ENCODE results near the gene PHACTR3.

The PHACTR3 gene

DNA sequence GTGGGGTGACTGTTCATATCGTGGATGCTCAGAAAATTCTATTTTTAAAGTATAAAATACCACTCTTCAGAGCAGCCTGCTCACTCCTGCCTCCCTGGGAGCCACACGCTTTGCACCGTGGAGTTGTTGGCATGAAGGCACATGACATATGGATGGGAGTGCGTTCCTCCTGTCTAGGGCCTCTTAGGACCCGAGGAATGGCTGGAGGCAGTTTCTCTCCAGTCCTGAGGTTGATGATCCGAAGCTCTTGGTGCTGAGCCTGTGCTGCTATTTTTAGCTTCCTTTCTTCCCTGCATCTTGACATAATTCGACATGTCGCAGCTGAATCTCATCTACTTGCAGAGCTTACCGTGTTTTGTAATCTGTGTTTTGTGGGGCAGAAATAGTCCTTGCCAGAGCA, 73.9 kb downstream of the PHACTR3 start:
- no peak overlapping the region for H3K4me3 ChIP-seq (ENCODE audit: low read depth, low read length)
- TF ChIP-seq, protein P1, sequence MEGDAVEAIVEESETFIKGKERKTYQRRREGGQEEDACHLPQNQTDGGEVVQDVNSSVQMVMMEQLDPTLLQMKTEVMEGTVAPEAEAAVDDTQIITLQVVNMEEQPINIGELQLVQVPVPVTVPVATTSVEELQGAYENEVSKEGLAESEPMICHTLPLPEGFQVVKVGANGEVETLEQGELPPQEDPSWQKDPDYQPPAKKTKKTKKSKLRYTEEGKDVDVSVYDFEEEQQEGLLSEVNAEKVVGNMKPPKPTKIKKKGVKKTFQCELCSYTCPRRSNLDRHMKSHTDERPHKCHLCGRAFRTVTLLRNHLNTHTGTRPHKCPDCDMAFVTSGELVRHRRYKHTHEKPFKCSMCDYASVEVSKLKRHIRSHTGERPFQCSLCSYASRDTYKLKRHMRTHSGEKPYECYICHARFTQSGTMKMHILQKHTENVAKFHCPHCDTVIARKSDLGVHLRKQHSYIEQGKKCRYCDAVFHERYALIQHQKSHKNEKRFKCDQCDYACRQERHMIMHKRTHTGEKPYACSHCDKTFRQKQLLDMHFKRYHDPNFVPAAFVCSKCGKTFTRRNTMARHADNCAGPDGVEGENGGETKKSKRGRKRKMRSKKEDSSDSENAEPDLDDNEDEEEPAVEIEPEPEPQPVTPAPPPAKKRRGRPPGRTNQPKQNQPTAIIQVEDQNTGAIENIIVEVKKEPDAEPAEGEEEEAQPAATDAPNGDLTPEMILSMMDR (IDR thresholded peaks at IDR 0.05; ENCODE audit: insufficient read depth, low read length, missing control alignments): no peak
- ChIA-PET POLR2A (no interaction called here), CTCF (no interaction called here)
- DNase-seq (ENCODE audit: low read depth, low spot score): no peak

DNA sequence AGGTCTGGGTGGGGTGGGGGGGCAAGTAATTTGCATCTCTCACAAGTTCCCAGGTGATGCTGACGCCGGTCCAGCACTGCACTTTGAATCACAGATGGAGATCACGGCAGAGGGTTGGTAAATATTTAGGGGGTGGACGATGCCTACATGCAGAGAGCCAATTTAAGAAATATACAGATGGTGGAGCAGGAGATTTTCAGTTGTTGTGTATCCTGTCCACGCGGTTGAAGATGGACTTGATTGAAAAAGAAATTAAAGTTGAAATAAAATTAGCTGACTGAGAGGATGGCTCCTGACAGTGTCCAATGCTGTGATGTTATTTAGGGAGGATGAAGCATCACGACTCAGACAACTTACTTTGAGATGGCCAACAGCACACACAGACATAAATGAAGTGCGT, 74.6 kb downstream of the PHACTR3 start:
- H3K4me3 ChIP-seq (ENCODE audit: low read depth, low read length): no peak overlapping the region
- DNase-seq (ENCODE audit: low read depth, low spot score): no peak
- ChIA-PET POLR2A (no interaction called here), CTCF (no interaction called here)
- TF ChIP-seq, protein P1 (IDR thresholded peaks at IDR 0.05; ENCODE audit: insufficient read depth, low read length, missing control alignments): no peak

DNA sequence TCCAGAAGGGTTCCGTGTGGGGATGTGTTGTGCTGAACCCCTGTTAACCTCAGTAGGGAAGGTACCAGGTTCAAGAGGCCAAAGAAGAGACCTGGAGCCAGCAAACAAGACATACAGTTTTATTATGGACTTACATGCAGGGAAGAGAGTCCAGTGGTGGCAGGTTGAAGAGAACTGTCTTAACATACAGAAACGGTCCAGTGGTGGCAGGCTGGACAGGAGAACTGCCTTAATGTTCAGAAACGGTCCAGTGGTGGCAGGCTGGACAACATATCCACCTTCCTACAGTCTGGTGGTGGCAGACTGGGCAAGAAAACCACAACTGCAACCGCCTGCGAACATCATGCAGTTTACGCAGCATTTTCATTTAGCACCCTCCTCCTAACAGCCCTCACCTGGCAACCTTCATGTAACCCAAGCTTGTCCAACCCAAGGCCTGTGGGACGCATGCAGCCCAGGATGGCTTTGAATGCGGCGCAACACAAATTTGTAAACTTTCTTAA, 75.9 kb downstream of the PHACTR3 start:
- H3K4me3 ChIP-seq (ENCODE audit: low read depth, low read length): no peak overlapping the region
- TF ChIP-seq, protein P1 (IDR thresholded peaks at IDR 0.05; ENCODE audit: insufficient read depth, low read length, missing control alignments): no peak
- ChIA-PET POLR2A (no interaction called here), CTCF (no interaction called here)
- no peak for DNase-seq (ENCODE audit: low read depth, low spot score)

DNA sequence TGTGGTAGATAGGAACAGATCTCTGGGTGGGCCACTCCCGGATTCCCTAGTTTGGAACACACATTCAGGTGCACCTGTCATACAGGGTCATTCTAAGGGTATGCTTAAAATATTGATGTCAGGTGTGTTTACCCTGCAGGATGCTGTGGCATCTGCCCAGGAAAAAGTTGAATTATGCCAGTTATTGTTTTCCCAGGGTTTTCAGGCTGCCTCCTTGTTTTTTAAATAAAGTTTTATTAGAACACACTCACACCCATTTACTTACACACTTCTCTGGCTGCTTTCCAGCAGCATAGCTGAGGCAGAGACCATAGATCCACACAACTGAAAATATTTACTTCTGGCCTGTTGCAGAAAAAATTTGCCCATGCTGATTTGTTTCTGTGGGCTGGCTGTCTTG, 76.5 kb downstream of the PHACTR3 start:
- H3K4me3 ChIP-seq (ENCODE audit: low read depth, low read length): no peak overlapping the region
- ChIA-PET POLR2A (no interaction called here), CTCF (no interaction called here)
- TF ChIP-seq, protein P1 (IDR thresholded peaks at IDR 0.05; ENCODE audit: insufficient read depth, low read length, missing control alignments): no peak
- DNase-seq (ENCODE audit: low read depth, low spot score): no peak

DNA sequence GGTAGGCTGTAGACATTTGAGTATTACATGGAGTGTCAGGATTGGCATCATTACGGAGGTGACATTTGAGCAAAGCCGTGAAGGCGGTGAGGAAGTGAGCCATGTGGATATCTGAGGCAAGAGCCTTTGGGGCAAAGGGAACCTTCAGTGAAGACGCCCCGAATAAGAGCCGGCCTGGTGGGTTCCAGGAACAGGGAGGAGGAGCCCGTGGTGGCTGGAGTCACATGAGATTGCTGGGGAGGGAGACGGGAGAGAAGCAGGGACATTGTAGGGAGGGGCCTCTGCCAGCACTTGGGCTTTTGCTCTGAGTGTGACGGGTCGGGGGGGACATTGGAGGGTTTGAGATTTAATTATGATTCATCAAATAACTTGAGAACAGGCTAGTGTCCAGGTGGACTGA, 78.3 kb downstream of the PHACTR3 start:
- DNase-seq (ENCODE audit: low read depth, low spot score): no peak
- TF ChIP-seq, protein P1 (IDR thresholded peaks at IDR 0.05; ENCODE audit: insufficient read depth, low read length, missing control alignments): no peak
- ChIA-PET POLR2A (no interaction called here), CTCF (no interaction called here)
- no peak overlapping the region for H3K4me3 ChIP-seq (ENCODE audit: low read depth, low read length)

DNA sequence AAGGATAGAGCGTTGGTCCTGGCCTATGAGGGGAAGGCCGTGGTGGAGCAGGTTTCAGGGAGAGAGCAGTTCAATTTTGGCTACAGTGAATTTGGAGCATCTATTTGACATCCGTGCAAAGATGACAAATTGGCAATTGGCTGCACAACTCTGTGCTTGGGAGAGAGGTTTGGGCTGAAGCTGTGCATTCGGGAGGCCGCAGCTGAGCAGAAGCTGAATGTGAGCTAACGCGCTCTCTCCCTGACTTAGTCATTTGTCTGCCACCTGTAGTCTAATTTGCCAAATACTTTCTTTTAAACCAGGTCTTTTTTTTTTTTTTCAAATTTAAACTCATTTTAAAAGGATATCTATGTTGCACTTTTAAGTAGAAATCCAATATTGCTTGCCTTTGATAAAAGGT, 78.8 kb downstream of the PHACTR3 start:
- POLR2A ChIA-PET: no interaction called here
- TF ChIP-seq, protein P1 (IDR thresholded peaks at IDR 0.05; ENCODE audit: insufficient read depth, low read length, missing control alignments): no peak
- no peak overlapping the region for H3K4me3 ChIP-seq (ENCODE audit: low read depth, low read length)
- CTCF ChIA-PET: no interaction called here
- DNase-seq (ENCODE audit: low read depth, low spot score): no peak
